CMK (cell line): Measurements from ENCODE around the gene ABHD18.
"Not testable (repeated sequence)": the region's sequence is repeated elsewhere in the genome, so short reads cannot be mapped to it uniquely, and the experiment has no call there.

Source experiments
- DNase-seq: peaks from one replicate; pipeline ENCODE4 v3.0.0-alpha.2; 2010; ENCODE audit warnings: low read depth

Gene ABHD18

DNA sequence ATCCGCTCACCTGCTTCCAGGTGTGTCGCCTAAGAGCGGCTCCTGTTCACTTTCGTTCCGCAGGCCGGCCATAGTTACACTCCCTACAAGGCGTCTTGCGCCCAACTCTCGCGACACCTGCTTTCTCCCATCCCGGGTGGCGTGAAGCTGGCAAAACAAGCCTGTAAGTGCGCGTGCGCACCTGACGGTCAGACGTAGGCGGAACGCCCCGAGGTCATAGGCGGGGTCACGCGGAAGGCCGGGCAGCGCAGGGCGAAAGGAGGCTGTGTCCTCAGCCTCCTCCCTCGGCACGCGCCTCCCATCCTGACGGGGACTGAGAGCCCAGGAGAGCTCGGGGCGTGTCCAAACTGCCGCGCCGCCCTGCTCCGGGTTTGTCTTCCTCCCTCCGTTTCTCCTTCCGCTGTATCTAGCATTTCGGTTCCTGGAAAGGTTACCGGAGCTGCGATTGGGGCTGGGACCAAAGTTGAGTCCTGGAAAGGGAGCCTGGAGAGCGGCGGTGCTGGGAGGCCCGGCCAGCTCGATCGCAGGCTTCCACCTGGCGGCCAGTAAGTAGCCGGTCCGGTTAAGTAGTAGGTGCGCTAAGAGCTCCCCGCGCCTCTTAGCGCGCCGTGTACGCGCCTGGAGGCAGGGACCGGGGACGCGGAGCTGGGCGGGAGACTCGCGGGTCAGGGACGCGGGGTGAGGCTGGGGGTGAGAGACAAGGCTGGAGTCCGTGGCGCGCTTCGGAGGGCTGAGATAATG, at the start of gene ABHD18, which contains the start of gene MFSD8:
Gene ABHD18 (plus strand): TSS at position 345 of the 741 bp plus-strand sequence. CDS start 17,550 bp downstream, outside the sequence.
Gene MFSD8 (minus strand): TSS at position 112 of the 741 bp plus-strand sequence. CDS start 40 bp downstream, at position 72.
- peak; percentile 98 for DNase-seq

GRCh38 chr4:127916512-127916911, 48.7 kb upstream of the ABHD18 start:
- no peak for DNase-seq

DNA sequence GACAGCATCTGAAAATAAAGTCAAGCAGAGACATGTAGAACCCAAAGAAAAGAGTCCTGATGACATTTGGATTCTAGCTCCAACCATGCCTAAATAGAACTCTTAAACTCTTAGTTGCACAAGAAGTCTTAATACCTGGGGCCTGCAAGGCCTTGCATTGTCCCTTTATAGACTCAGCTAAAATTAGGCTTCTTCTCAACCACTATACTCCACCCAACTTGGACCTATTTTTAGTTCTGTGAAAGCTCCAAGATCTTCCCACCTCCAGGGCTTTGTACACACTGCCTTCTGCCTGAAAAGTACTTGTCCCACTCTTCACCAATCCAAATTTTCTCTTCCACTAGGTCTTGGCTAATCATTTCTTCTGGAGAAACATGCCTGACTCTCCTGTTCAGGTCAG, 48.1 kb upstream of the ABHD18 start:
- no peak for DNase-seq

DNA sequence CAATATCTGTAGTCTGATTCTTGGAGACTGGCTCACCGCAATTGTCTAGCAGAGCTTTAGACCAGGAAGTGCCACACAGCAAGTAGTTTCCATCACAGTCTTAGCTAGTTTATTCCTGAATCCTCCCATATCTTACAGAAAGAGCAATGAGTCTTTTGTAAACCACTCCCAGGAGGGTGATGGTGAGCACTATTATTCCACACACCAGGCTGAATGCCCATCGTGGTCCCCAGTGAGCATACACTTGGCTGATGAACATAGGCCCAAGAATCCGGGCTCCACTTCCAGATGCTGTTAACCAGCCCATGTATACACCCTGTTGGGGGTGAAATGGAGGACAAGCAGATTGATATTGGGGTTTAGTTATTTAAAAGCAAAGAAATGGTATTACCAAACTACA, 44.7 kb upstream of the ABHD18 start:
- no peak for DNase-seq

DNA sequence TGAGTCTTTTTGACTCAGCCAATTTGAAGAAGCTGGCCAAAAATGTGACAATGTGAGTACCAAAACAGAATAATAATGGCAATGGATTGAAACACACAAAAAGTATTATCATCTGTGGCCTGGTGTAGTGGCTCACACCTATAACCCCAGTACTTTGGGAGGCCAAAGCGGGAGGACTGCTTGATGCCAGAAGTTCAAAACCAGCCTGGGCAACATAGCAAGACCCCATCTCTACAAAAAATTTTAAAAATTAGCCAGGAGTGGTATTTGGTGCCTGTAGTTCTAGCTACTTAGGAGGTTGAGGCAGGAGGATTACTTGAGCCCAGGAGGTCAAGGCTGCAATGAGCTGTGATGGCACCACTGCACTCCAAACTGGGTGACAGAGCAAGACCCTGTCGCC, 43.0 kb upstream of the ABHD18 start:
- no peak for DNase-seq

- DNase-seq: not testable (repeated sequence)
Observed at GRCh38 chr4:127925720-127926119, 39.5 kb upstream of the ABHD18 start.

DNA sequence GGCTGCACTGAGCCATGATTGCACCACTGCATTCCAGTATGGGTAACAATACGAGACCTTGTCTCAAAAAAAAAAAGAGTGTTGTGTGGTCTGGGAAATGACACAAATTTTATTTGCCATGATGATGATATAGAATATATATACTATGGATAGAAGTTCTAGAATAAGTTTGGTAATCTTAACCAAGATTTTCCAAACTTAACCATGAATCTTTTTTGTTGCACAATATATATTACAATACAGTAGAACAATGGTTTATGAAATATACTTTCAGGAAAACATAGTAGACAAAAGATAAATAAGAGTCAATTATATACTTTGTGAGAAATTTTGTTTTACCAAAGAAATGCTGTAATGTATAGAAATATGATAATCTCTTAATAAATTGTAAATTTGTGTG, 35.0 kb upstream of the ABHD18 start:
- no peak for DNase-seq

DNA sequence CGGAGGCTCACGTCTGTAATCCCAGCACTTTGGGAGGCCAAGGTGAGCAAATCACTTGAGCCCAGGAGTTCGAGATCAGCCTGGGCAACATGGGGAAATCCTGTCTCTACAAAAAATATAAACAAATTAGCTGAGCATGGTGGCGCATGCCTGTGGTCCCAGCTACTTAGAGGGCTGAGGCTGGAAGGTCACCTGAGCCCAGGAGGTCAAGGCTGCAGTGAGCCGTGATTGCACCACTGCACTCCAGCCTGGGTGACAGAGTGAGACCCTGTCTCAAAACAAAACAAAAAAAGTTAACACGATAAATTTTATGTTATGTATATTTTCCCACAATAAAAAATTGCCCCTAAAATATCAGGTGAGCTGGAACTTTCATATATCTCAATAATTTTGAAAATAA, 33.4 kb upstream of the ABHD18 start:
- not testable (repeated sequence) for DNase-seq

DNA sequence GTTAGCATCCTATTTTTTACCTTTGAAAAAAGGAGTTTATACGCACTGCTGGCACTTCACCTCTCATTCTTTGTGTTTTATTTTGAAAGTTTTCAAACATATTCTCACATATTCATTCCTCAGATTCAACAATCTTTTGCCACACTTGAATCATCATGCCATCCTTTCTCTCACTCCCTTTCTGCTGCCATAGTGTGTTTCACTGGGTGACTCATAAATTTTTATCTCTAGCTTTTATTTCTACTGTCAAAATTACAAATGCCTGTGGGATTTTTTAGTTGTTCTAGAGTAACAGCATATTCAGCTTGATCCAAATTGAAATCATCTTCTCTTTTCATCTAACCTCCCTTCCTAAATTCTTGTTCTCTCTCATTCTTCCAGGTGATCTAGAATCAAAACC, 28.2 kb upstream of the ABHD18 start:
- DNase-seq: no peak

DNA sequence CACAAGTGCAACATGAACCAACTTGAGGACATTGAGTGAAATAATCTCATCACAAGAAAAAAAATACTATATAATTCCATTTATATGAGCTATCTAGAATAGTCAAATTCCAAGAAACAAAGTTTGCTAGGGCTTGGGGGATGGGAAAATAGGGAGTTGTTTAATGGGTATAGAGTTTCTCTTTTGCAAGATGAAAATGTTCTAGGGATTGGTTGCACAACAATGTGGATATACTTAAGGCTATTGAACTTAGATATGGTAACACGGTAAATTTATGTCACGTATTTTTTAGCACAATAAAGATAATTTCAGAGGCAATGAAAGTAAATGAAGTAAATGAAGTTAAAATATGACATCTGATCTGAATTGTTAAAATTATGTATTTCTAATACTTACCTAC, 8.1 kb upstream of the ABHD18 start:
- DNase-seq: no peak

DNA sequence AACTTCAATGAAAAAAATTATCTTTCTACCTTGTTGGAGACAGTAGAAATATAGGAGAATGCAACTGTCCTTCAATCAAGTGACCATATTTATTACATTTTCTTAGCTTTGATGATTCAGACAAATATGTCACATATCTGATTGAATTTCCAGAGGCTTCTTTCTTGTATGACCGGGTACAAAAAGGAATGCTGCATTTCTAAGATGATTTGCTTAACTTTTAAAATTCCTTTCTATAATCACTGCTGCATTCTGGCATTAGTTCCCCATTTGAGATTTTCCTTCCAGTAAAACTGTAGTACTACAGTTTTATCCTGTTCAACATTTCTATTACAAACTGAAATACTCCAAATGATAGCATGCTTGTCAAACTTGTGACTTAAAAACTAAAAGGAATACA, 5.4 kb upstream of the ABHD18 start:
- DNase-seq: no peak

DNA sequence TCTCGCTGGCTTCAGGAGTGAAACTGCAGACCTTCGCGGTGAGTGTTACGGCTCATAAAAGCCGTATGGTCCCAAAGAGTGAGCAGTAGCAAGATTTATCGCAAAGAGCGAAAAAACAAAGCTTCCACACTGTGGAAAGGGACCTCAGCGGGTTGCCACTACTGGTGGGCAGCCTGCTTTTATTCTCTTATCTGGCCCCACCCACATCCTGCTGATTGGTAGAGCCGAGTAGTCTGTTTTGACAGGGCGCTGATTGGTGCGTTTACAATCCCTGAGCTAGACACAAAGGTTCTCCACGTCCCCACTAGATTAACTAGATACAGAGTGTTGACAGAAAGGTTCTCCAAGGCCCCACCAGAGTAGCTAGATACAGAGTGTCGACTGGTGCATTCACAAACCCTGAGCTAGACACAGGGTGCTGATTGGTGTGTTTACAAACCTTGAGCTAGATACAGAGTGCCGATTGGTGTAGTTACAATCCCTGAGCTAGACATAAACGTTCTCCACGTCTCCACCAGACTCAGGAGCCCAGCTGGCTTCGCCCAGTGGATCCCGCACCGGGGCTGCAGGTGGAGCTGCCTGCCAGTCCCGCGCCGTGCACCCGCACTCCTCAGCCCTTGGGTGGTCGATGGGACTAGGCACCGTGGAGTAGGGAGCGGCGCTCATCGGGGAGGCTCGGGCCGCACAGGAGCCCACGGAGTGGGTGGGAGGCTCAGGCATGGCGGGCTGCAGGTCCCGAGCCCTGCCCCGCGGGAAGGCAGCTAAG, 1.4 kb upstream of the ABHD18 start:
- not testable (repeated sequence) for DNase-seq

GRCh38 chr4:127964426-127965061, 662 bp upstream of the ABHD18 start:
- not testable (repeated sequence) for DNase-seq

GRCh38 chr4:127965803-127966175, 583 bp downstream of the ABHD18 start:
- no peak for DNase-seq

GRCh38 chr4:127967141-127967775, 2.1 kb downstream of the ABHD18 start:
- DNase-seq: no peak

- DNase-seq: no peak
Observed at GRCh38 chr4:127968586-127968985, 3.4 kb downstream of the ABHD18 start.

DNA sequence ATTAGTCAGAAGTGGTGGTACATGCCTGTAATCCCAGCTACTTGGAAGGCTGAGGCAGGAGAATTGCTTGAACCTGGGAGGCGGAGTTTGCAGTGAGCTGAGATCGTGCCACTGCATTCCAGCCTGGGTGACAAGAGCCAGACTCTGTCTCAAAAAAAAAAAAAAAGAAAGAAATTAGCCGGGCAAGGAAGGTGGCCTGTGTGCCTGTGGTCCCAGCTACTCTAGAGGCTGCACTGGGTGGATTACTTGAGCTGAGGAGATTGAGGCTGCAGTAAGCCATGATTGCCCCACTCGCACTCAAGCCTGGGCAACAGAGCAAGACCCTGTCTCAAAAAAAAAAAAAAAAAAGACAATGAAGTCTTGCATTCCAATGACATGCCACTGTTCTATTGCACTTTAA, 5.7 kb downstream of the ABHD18 start:
- not testable (repeated sequence) for DNase-seq

- no peak for DNase-seq
Observed at GRCh38 chr4:127975121-127975770, 10.0 kb downstream of the ABHD18 start.

DNA sequence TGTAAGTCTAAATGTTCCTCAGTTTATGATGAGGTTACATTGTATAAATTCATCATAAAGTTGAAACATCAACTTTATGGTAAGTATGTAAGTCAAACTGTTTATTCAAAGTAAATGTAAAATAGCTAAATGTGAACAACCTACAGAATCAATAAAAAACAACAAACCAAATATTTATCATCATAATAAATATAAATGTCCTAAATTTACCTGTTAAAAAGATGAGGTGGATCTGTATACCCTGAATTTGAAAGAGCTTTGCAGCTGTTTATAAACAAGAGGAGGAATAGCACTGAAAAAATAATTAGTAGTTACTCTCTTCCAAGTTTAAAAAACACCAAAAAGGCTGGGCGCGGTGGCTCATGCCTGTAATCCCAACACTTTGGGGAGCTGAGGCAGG, 13.7 kb downstream of the ABHD18 start:
- no peak for DNase-seq

DNA sequence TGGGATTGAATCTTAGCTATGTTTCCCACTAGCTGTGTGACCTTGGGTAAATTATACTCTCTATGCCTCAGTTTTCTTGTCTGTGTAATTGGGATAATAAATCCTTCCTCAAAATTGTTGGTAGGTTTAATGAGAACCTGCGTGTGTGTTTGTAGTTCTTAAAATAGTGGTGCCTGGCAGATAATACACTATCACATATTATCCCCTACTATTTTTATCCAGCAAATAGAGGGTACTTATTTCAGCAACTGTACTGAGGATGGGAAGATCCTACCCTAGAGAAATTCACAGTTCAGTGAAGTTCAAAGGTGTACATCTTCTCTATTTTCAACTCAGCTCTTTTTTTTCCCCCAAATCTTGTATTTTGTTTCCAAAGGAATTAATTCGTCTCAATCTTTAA, 17.2 kb downstream of the ABHD18 start:
- no peak for DNase-seq

DNA sequence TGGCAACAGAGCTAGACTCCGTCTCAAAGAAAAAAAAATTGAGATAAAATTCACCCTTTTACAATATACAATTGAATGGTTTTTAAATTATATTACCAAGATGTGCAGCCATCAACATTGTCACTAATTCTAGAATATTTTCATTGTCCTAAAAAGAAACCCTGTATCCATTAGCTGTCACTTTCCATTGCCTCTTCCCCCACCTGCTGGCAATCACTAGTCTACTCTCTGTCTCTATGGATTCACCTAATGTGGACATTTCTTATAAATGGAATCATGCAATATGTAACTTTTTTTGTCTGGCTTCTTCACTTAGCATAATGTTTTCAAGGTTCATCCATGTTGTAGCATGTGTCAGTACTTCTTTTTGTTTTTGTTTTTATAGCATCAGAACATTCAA, 20.8 kb downstream of the ABHD18 start:
- no peak for DNase-seq

DNA sequence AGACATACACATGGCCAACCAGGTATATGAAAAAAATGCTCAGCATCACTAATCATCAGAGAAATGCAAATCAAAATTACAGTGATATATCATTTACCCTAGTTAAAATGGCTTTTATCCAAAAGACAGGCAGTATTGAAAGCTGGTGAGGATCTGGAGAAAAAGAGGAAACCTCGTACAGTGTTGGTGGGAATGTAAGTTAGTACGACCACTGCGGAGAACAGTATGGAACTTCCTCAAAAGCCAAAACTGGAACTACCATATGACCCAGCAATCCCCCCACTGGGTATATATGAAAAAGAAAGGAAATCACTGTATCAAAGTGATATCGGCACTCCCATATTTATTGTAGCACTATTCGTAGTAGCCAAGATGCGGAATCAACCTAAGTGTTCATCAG, 23.4 kb downstream of the ABHD18 start:
- DNase-seq: no peak
